HL-60 (cell line): Measurements from ENCODE around the gene NEUROG1.
A peak's percentile ranks its signal among the peaks of the same experiment; 100 is the strongest.

Source experiments
- DNase-seq, 2 experiments: peaks; one replicate each; pipeline ENCODE4 v3.0.0-alpha.2; 2010 to 2020; ENCODE audit warnings: low read depth in 1 of 2, low spot score in 1 of 2
- H3K27ac ChIP-seq: fragments of 250-450 bp; sonication (Bioruptor Pico); replicated peaks from 2 replicates; pipeline ENCODE4 v1.5.1; 2020; ENCODE audit warnings: mild to moderate bottlenecking, moderate library complexity
- H3K27me3 ChIP-seq: fragments of 250-450 bp; sonication (Bioruptor Pico); 2 replicates; pipeline ENCODE4 v1.5.1; 2021; ENCODE audit warnings: mild to moderate bottlenecking, moderate library complexity; ENCODE audit not compliant: insufficient read depth, poor library complexity, severe bottlenecking
- H3K4me3 ChIP-seq: replicated peaks from 2 replicates; pipeline ENCODE4 v1.5.1; 2011; ENCODE audit warnings: mild to moderate bottlenecking, control low read depth, low read length; ENCODE audit not compliant: insufficient read depth
- GABPA ChIP-seq: IDR thresholded peaks from 2 replicates; pipeline ENCODE4 v1.6.1; 2012; ENCODE audit warnings: low read depth
- POLR2AphosphoS5 ChIP-seq: IDR thresholded peaks from 2 replicates; pipeline ENCODE4 v1.6.1; 2012; ENCODE audit warnings: low read depth
- SPI1 ChIP-seq: IDR thresholded peaks from 2 replicates; pipeline ENCODE4 v1.6.1; 2012; ENCODE audit warnings: low read depth, mild to moderate bottlenecking, borderline replicate concordance
- TF ChIP-seq, protein P1 (sequence below): IDR thresholded peaks from 2 replicates; pipeline ENCODE4 v1.6.1; 2012; ENCODE audit warnings: low read depth; ENCODE audit not compliant: insufficient replicate concordance
- TF ChIP-seq, protein P2 (sequence below): IDR thresholded peaks from one replicate; pipeline ENCODE4 v1.5.1; 2011; ENCODE audit warnings: low read length, control low read depth, inconsistent platforms; ENCODE audit not compliant: insufficient read depth

The NEUROG1 gene

DNA sequence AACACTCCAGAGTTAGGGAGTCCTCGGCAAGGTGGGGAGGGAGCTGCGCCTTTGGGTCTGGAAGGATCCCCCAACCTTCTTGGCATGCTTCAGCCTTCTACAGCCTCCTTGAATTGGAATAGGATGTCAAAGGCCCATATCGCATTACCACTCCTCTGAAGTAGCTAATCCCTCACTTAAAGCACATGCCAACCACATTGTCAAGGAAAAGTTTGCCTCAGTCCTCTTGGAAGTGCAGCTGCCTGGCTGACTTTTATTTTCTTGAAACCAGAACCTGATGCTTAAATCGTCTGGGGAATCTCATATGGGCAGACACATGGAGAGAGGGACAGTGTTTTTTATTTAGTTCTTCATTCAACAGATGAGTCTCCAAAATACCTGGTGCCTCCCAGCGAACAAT is 28.6 kb upstream of the NEUROG1 start:
- H3K27ac ChIP-seq, result no peak overlapping the region
- DNase-seq, result no peak
- H3K4me3 ChIP-seq, result no peak overlapping the region
- TF ChIP-seq POLR2AphosphoS5 (no peak), GABPA (no peak), SPI1 (no peak)
- TF ChIP-seq, protein P1, sequence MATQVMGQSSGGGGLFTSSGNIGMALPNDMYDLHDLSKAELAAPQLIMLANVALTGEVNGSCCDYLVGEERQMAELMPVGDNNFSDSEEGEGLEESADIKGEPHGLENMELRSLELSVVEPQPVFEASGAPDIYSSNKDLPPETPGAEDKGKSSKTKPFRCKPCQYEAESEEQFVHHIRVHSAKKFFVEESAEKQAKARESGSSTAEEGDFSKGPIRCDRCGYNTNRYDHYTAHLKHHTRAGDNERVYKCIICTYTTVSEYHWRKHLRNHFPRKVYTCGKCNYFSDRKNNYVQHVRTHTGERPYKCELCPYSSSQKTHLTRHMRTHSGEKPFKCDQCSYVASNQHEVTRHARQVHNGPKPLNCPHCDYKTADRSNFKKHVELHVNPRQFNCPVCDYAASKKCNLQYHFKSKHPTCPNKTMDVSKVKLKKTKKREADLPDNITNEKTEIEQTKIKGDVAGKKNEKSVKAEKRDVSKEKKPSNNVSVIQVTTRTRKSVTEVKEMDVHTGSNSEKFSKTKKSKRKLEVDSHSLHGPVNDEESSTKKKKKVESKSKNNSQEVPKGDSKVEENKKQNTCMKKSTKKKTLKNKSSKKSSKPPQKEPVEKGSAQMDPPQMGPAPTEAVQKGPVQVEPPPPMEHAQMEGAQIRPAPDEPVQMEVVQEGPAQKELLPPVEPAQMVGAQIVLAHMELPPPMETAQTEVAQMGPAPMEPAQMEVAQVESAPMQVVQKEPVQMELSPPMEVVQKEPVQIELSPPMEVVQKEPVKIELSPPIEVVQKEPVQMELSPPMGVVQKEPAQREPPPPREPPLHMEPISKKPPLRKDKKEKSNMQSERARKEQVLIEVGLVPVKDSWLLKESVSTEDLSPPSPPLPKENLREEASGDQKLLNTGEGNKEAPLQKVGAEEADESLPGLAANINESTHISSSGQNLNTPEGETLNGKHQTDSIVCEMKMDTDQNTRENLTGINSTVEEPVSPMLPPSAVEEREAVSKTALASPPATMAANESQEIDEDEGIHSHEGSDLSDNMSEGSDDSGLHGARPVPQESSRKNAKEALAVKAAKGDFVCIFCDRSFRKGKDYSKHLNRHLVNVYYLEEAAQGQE, result no peak
- TF ChIP-seq, protein P2, sequence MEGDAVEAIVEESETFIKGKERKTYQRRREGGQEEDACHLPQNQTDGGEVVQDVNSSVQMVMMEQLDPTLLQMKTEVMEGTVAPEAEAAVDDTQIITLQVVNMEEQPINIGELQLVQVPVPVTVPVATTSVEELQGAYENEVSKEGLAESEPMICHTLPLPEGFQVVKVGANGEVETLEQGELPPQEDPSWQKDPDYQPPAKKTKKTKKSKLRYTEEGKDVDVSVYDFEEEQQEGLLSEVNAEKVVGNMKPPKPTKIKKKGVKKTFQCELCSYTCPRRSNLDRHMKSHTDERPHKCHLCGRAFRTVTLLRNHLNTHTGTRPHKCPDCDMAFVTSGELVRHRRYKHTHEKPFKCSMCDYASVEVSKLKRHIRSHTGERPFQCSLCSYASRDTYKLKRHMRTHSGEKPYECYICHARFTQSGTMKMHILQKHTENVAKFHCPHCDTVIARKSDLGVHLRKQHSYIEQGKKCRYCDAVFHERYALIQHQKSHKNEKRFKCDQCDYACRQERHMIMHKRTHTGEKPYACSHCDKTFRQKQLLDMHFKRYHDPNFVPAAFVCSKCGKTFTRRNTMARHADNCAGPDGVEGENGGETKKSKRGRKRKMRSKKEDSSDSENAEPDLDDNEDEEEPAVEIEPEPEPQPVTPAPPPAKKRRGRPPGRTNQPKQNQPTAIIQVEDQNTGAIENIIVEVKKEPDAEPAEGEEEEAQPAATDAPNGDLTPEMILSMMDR, result no peak
- H3K27me3 ChIP-seq, result no peaks in the 10 kb centered on the region

DNA sequence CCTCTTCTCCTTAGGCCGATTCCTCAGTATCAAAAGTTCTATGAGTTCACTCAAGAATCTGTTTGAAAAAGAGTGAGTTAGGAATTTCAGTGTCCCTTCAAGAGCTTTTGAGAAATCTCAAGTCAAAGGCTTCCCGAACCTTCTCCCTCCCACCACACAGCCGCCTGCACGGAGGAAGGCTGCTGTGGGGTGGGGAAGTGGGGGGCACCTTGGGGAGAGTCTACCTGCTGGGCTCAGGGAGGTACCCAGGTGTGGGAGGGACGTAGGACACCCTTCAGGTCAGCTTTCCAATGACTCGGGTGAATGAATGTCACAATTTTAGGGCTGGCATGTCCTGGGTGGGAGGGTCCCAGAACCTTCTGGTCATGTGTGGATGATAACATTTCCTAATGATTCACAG is 25.5 kb upstream of the NEUROG1 start:
- no peak overlapping the region for H3K27ac ChIP-seq
- DNase-seq, result no peak
- no peaks in the 10 kb centered on the region for H3K27me3 ChIP-seq
- TF ChIP-seq, protein P1, result no peak
- TF ChIP-seq SPI1 (no peak), POLR2AphosphoS5 (no peak), GABPA (no peak)
- TF ChIP-seq, protein P2, result no peak
- no peak overlapping the region for H3K4me3 ChIP-seq

DNA sequence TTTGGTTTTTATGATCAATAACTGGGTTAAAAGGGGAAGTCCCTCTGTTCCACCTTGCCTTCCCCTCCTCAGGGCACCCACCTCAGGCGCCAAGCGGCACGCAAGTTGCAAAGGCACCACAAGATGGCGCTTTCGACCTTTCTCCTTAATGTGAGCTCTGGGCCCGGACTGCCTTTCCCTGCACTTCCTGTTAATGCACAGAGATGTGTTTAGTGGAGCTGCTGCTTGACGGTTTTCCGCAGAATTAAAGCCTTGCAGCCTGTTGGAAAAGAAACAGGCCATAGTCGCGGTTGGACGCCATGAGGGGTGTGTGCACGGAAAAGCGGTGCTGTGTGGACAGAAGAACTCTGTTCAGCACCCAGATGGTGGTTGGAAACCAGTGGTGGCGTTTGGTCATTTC is 25.1 kb upstream of the NEUROG1 start:
- TF ChIP-seq, protein P1, result no peak
- TF ChIP-seq POLR2AphosphoS5 (no peak), SPI1 (peak; percentile 88), GABPA (no peak)
- TF ChIP-seq, protein P2, result peak; percentile 58
- H3K27me3 ChIP-seq, result no peaks in the 10 kb centered on the region
- peak; percentile 35 to 75 for DNase-seq
- no peak overlapping the region for H3K4me3 ChIP-seq
- H3K27ac ChIP-seq, result no peak overlapping the region
